Measurements from ENCODE around the gene FTCD. TPM values are rescaled to one million over a fixed set of nuclear protein-coding genes. Genes with fewer than 3 reads are reported as not detected.

The FTCD gene
- total and polyA plus RNA-seq, 9 of the 15 experiments (the other 6 are each of a cell fraction or from before 2014, with no cell fraction given): 0.11 to 1.6 (median 0.67) TPM; not detected in 5

DNA sequence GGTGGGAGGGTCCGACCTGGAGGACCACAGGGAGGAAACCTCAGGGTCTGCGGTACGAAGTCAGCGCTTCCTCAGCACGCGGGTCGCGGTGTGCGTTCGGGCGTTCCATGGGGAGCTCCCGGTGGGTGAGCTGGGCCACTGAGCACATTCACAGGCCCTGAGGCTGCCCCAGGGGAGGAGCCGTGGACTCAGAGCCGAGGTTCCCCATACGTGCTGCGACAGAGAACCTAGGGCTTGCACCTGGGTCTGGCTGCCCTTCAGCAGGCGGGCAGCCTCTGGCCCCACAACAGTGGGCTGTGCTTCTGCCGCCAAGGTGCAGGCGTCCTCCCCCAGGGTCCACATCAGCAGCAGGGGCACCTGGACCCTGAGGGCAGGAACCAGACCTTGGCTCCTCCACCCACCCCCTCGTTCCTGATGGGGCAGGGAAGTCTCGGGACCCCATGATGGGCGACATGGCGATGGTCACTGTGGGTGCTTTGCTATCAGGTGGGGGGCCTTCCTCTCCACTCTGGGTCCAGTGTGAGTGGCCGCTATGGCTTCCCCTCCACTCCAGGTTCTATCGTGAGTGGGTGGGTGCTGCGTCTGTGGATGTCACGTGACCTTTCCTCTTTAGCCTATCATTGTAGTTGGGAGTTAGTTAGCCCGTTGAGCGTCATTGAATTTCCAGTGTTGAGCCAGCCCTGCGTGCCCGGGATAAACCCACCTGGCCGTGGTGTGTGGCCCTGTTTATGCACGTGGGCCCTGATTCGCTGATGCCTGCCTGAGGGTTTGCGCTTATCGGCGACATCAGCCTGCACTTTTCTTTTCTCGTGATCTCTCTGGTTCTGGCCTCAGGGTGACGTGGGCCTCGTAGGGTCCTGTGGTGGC lies 27.9 kb downstream of the FTCD start:
- Histone ChIP-seq H3K9me3 (replicated peaks; ENCODE audit: control insufficient read depth, insufficient read depth, low read depth, low read length) (no peaks in the 10 kb centered on the region), H3K4me1 (replicated peaks in 1 of 2; ENCODE audit: control insufficient read depth in 2 of 2, insufficient read depth in 2 of 2, low read length in 2 of 2) (peaks cover 0 to 76% of the 10 kb centered on the region in 2 experiments; a peak in 2 of 5 replicates), H4K20me1 (replicated peaks; ENCODE audit: control insufficient read depth, insufficient read depth, low read length) (peaks cover 7% of the 10 kb centered on the region; the same call in 1 of the 2 replicates), H3K4me2 (ENCODE audit: insufficient read depth, low read length) (no peak overlapping the region), H3K36me3 (ENCODE audit: control insufficient read depth, insufficient read depth, low read length) (no peaks in the 10 kb centered on the region), H3K27me3 (ENCODE audit: control insufficient read depth in 2 of 2, insufficient read depth in 2 of 2, low read length in 2 of 2) (peaks cover 46 to 79% of the 10 kb centered on the region in 2 experiments; a peak in 4 of 5 replicates), H3K4me3 (no peak overlapping the region), H3K79me2 (ENCODE audit: control insufficient read depth, insufficient read depth, low read length) (no peaks in the 10 kb centered on the region), H3K9me1 (ENCODE audit: control insufficient read depth, insufficient read depth, low read length) (no peaks in the 10 kb centered on the region), H3K9ac (ENCODE audit: insufficient read depth in 1 of 2, low read depth in 2 of 2, low read length in 2 of 2) (no peak overlapping the region), H2AFZ (ENCODE audit: low read depth, low read length) (no peak overlapping the region), H3K27ac (ENCODE audit: extremely low read depth, low read depth, low read length) (no peak overlapping the region)
- ATAC-seq: peak; percentile 14
- no peak for DNase-seq (ENCODE audit: extremely low read depth in 1 of 4, low spot score in 3 of 4)
- no TSS peak for BruUV-seq (replicated peaks)
- intact Hi-C loops (cut with micrococcal nuclease) (no loop called here), in situ Hi-C loops (cut with MboI) (no loop called here)
- ChIA-PET CTCF (ENCODE audit: low intra/inter-chr PET ratio) (no interaction called here), POLR2A (no interaction called here)
- WGBS (ENCODE audit: insufficient coverage, low coverage, missing lambda C conversion rate): 29% methylated on average over 36 of the region's 40 CpGs
- FAIRE-seq: no peak
- TF ChIP-seq CHD2 (IDR thresholded peaks at IDR 0.05; ENCODE audit: low read depth, low read length): no peak
- no peak for TF ChIP-seq ZNF717 (CRISPR knock-in tag; IDR thresholded peaks at IDR 0.05)
- peak; percentile 91 for TF ChIP-seq RAD51 (IDR thresholded peaks at IDR 0.05; ENCODE audit: borderline replicate concordance, low read depth)
- TF ChIP-seq ZNF134 (CRISPR knock-in tag; conservative IDR thresholded peaks at IDR 0.05): no peak
- no peak for TF ChIP-seq EP400 (IDR thresholded peaks at IDR 0.05)
- TF ChIP-seq, protein P1, sequence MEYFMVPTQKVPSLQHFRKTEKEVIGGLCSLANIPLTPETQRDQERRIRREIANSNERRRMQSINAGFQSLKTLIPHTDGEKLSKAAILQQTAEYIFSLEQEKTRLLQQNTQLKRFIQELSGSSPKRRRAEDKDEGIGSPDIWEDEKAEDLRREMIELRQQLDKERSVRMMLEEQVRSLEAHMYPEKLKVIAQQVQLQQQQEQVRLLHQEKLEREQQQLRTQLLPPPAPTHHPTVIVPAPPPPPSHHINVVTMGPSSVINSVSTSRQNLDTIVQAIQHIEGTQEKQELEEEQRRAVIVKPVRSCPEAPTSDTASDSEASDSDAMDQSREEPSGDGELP (CRISPR knock-in tag; IDR thresholded peaks at IDR 0.05; ENCODE audit: borderline replicate concordance): 0 out of 2 replicates have a peak, but pooled peaks have one; percentile 3
- no peak for TF ChIP-seq SREBF2 (CRISPR knock-in tag; IDR thresholded peaks at IDR 0.05)
- TF ChIP-seq, protein P2, sequence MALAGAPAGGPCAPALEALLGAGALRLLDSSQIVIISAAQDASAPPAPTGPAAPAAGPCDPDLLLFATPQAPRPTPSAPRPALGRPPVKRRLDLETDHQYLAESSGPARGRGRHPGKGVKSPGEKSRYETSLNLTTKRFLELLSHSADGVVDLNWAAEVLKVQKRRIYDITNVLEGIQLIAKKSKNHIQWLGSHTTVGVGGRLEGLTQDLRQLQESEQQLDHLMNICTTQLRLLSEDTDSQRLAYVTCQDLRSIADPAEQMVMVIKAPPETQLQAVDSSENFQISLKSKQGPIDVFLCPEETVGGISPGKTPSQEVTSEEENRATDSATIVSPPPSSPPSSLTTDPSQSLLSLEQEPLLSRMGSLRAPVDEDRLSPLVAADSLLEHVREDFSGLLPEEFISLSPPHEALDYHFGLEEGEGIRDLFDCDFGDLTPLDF (CRISPR knock-in tag; IDR thresholded peaks at IDR 0.05): no peak
- no peak for TF ChIP-seq CBX3 (IDR thresholded peaks at IDR 0.05; ENCODE audit: borderline replicate concordance in 1 of 2, low read length in 2 of 2)
- TF ChIP-seq, protein P3, sequence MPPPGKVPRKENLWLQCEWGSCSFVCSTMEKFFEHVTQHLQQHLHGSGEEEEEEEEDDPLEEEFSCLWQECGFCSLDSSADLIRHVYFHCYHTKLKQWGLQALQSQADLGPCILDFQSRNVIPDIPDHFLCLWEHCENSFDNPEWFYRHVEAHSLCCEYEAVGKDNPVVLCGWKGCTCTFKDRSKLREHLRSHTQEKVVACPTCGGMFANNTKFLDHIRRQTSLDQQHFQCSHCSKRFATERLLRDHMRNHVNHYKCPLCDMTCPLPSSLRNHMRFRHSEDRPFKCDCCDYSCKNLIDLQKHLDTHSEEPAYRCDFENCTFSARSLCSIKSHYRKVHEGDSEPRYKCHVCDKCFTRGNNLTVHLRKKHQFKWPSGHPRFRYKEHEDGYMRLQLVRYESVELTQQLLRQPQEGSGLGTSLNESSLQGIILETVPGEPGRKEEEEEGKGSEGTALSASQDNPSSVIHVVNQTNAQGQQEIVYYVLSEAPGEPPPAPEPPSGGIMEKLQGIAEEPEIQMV (tag; conservative IDR thresholded peaks at IDR 0.05; ENCODE audit: low read depth): no peak
- TF ChIP-seq, protein P4, sequence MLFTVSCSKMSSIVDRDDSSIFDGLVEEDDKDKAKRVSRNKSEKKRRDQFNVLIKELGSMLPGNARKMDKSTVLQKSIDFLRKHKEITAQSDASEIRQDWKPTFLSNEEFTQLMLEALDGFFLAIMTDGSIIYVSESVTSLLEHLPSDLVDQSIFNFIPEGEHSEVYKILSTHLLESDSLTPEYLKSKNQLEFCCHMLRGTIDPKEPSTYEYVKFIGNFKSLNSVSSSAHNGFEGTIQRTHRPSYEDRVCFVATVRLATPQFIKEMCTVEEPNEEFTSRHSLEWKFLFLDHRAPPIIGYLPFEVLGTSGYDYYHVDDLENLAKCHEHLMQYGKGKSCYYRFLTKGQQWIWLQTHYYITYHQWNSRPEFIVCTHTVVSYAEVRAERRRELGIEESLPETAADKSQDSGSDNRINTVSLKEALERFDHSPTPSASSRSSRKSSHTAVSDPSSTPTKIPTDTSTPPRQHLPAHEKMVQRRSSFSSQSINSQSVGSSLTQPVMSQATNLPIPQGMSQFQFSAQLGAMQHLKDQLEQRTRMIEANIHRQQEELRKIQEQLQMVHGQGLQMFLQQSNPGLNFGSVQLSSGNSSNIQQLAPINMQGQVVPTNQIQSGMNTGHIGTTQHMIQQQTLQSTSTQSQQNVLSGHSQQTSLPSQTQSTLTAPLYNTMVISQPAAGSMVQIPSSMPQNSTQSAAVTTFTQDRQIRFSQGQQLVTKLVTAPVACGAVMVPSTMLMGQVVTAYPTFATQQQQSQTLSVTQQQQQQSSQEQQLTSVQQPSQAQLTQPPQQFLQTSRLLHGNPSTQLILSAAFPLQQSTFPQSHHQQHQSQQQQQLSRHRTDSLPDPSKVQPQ (CRISPR knock-in tag; IDR thresholded peaks at IDR 0.05; ENCODE audit: borderline replicate concordance): no peak
- no peak for TF ChIP-seq SRSF9 (IDR thresholded peaks at IDR 0.05; ENCODE audit: borderline replicate concordance, low read depth, low read length)
- TF ChIP-seq, protein P5, sequence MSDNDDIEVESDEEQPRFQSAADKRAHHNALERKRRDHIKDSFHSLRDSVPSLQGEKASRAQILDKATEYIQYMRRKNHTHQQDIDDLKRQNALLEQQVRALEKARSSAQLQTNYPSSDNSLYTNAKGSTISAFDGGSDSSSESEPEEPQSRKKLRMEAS (CRISPR knock-in tag; IDR thresholded peaks at IDR 0.05): no peak
